HFF-Myc (cell line): ENCODE data around the gene PRR30.
"Not testable (repeated sequence)": the region's sequence is repeated elsewhere in the genome, so short reads cannot be mapped to it uniquely, and the experiment has no call there.

ENCODE experiments used
- DNase-seq: peaks from one replicate; pipeline ENCODE4 v3.0.0-alpha.2; 2011; ENCODE audit warnings: low read depth; ENCODE audit errors: extremely low read depth
- H3K4me3 ChIP-seq: replicated peaks from 2 replicates; pipeline ENCODE4 v1.5.1; 2011; ENCODE audit warnings: low read depth, mild to moderate bottlenecking, control low read depth, low read length
- TF ChIP-seq, protein P1 (sequence below): IDR thresholded peaks from 2 replicates; pipeline ENCODE4 v1.5.1; 2012; ENCODE audit warnings: mild to moderate bottlenecking, low read depth, low read length, control low read depth; ENCODE audit errors: missing control alignments

Gene PRR30

GRCh38 chr2:27178469-27178868 is 39.3 kb upstream of the PRR30 start:
- TF ChIP-seq, protein P1, sequence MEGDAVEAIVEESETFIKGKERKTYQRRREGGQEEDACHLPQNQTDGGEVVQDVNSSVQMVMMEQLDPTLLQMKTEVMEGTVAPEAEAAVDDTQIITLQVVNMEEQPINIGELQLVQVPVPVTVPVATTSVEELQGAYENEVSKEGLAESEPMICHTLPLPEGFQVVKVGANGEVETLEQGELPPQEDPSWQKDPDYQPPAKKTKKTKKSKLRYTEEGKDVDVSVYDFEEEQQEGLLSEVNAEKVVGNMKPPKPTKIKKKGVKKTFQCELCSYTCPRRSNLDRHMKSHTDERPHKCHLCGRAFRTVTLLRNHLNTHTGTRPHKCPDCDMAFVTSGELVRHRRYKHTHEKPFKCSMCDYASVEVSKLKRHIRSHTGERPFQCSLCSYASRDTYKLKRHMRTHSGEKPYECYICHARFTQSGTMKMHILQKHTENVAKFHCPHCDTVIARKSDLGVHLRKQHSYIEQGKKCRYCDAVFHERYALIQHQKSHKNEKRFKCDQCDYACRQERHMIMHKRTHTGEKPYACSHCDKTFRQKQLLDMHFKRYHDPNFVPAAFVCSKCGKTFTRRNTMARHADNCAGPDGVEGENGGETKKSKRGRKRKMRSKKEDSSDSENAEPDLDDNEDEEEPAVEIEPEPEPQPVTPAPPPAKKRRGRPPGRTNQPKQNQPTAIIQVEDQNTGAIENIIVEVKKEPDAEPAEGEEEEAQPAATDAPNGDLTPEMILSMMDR: no peak
- DNase-seq: no peak
- H3K4me3 ChIP-seq: no peak overlapping the region

DNA sequence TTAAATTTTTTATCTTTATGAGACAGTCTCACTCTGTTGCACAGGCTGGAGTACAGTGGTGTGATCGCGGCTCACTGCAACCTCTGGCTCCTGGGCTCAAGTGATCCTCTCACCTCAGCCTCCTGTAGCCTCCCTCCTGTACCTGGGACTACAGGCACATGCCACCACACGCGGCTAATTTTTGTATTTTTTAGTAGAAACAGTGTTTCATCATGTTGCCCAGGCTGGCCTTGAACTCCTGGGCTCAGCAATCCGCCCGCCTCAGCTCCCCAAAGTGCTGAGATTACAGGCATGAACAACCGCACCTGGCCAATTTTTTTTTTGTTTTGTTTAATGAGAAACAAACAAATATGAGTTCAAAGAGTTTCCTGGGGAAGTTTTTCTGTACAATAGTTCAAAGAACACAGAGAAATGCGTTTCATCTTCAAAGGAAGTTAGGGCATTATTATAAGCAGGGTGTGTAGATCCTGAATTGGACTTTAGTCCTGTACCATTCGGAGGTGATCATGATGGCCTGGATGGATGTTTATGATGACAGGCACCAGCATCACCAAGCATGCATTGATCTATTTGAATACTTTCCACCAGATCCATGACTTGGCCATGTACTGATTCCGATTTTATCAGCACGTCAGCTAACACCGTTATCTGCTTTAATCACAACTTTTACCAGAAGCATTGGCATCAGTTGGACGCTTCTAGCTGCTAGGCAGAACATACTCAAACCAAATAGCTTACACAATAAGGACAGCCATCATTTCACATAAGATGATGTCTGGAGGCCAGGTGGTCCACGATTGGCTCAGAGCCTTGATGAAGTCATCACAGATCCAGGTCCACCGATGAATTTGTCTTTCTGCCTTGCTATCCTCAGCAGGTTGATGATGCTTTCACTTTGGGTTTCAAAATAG is 38.5 kb upstream of the PRR30 start:
- no peak overlapping the region for H3K4me3 ChIP-seq
- no peak for DNase-seq
- TF ChIP-seq, protein P1: no peak

DNA sequence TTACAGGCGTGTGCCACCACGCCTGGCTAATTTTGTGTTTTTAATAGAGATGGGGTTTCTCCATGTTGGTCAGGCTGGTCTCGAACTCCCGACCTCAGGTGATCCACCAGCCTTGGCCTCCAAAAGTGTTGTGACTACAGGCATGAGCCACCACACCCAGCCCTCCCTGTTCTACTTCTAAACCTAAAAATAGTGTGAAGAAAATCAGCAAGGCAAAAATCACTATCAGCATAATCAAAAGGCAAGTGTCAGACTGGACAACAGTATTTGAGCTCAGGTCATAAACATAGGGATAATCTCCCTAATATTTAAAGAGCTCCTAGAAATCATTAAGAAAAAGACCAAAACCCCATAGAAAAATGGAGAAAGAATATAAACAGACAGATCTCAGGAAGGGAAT is 36.6 kb upstream of the PRR30 start:
- DNase-seq, H3K4me3 ChIP-seq: not testable (repeated sequence)

- TF ChIP-seq, protein P1: no peak
- H3K4me3 ChIP-seq: no peak overlapping the region
- no peak for DNase-seq
Observed at GRCh38 chr2:27175330-27175729, 36.1 kb upstream of the PRR30 start.

GRCh38 chr2:27174638-27175037 is 35.4 kb upstream of the PRR30 start:
- TF ChIP-seq, protein P1: no peak
- no peak overlapping the region for H3K4me3 ChIP-seq
- DNase-seq: no peak

DNA sequence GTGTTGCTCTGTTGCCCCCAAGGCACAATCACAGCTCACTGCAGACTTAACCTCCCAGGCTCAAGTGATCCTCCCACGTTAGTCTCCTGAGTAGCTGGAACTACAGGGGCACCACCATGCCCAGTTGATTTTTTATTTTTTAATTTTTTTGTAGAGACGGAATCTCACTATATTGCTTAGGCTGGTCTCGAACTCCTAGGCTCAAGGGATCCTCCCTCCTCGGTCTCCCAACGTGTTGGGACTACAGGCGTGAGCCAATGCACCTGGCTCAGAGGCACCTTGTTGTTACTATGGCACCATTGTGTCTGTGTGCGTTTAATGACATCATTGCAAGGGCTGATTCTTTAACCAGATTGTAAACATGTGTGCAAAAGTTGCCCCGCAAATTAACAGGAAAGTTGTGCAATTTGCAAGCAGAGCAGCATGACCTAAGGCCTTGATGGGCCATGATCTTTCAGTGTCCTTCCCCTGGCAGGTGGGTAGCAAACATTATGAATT is 32.2 kb upstream of the PRR30 start:
- TF ChIP-seq, protein P1: no peak
- DNase-seq: no peak
- H3K4me3 ChIP-seq: no peak overlapping the region

DNA sequence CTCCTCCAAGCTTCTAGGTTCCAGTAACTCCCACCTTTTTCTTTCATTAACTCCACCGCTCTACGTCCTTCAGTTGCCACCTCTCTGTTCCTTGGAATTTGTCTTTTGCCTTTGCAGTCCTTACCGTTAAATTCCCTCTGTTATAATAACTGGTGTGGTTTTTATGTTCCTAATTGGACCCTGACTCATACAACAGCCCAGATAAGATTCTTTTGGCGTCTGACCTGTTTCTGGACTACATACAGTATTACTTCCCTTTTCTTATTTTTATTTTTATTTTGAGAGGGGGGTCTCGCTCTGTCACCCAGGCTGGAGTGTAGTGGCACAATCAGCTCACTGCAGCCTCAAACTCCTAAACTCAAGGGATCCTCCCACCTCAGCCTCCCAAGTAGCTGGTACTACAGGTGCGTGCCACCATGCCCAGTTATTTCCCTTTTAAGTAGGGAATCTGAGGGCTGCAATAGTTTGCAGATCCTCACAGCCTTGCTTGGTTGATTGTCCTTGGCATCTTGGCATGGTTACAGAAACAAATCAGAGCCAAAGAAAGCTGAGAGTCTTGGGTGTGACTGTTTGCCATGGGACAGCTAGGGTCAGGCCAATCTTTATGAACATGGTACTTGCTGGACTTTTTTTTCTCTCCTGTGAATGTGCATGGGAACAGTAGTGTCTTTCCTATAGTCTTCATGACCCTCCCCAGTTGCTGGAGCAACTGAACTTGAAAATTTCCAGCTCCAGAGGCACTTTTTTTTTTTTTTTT is 31.5 kb upstream of the PRR30 start:
- H3K4me3 ChIP-seq: no peak overlapping the region

More for the DNA sequence above, 31.5 kb upstream of the PRR30 start:
- no peak for DNase-seq
- TF ChIP-seq, protein P1: no peak
